ENCODE results near the gene ASF1B. TPM values are rescaled to one million over a fixed set of nuclear protein-coding genes. Genes with fewer than 3 reads are reported as not detected.

Gene ASF1B
- total RNA-seq, 1 experiment from 2014 or later: 13.2 TPM

- DNase-seq (ENCODE audit: extremely low read depth, low read depth): no peak
Observed at GRCh38 chr19:14089662-14090508, 46.5 kb downstream of the ASF1B start.

- no peak for DNase-seq (ENCODE audit: extremely low read depth, low read depth)
Observed at GRCh38 chr19:14089412-14089661, 47.1 kb downstream of the ASF1B start.

- no peak for DNase-seq (ENCODE audit: extremely low read depth, low read depth)
Observed at GRCh38 chr19:14088634-14089411, 47.6 kb downstream of the ASF1B start.

- DNase-seq (ENCODE audit: extremely low read depth, low read depth): no peak
Observed at GRCh38 chr19:14086098-14086497, 50.3 kb downstream of the ASF1B start.

- DNase-seq (ENCODE audit: extremely low read depth, low read depth): no peak
Observed at GRCh38 chr19:14085309-14085995, 50.9 kb downstream of the ASF1B start, which contains the start of gene C19orf67. C19orf67 (minus strand) TSS chr19:14085783; CDS start chr19:14085627, 156 bp downstream.

GRCh38 chr19:14082675-14082960 lies 53.8 kb downstream of the ASF1B start:
- no peak for DNase-seq (ENCODE audit: extremely low read depth, low read depth)

GRCh38 chr19:14081797-14082674 lies 54.4 kb downstream of the ASF1B start:
- no peak for DNase-seq (ENCODE audit: extremely low read depth, low read depth)

GRCh38 chr19:14080887-14081796 lies 55.2 kb downstream of the ASF1B start:
- DNase-seq (ENCODE audit: extremely low read depth, low read depth): peak; percentile 97

GRCh38 chr19:14078411-14078810 lies 58.0 kb downstream of the ASF1B start:
- DNase-seq (ENCODE audit: extremely low read depth, low read depth): no peak

GRCh38 chr19:14073925-14074838 lies 62.2 kb downstream of the ASF1B start:
- no peak for DNase-seq (ENCODE audit: extremely low read depth, low read depth)

GRCh38 chr19:14073261-14073924 lies 63.0 kb downstream of the ASF1B start:
- DNase-seq (ENCODE audit: extremely low read depth, low read depth): peak; percentile 50

GRCh38 chr19:14072535-14073260 lies 63.7 kb downstream of the ASF1B start, which contains the start of gene MISP3:
MISP3 (plus strand) TSS chr19:14072786; CDS start chr19:14073310, 524 bp downstream.
- DNase-seq (ENCODE audit: extremely low read depth, low read depth): no peak

GRCh38 chr19:14070268-14071050 lies 65.9 kb downstream of the ASF1B start:
- no peak for DNase-seq (ENCODE audit: extremely low read depth, low read depth)

Measured in NCI-H460 (cell line).